BJ (cell line): ENCODE data around the gene HIF1AN. TPM values are rescaled to one million over a fixed set of nuclear protein-coding genes. Genes with fewer than 3 reads are reported as not detected.
A peak's percentile ranks its signal among the peaks of the same experiment; 100 is the strongest.

Experiments used
- CTCF ChIA-PET: fragments of 350-600 bp; formaldehyde crosslinking; extraction: SDS; loops from one replicate; lab custom pipeline; 2021; ENCODE audit warnings: antibody characterized with exemption, inconsistent platforms; lab: Yijun Ruan, JAX
- POLR2A ChIA-PET: fragments of 300-600 bp; sonication (Branson Sonifier 250); formaldehyde crosslinking; extraction: SDS; loops from one replicate; lab custom pipeline; 2021; ENCODE audit warnings: antibody characterized with exemption; lab: Charles Lee
- DNase-seq: peaks from one replicate; pipeline ENCODE4 v3.0.0-alpha.2; 2011; ENCODE audit warnings: low read depth
- H3K27me3 ChIP-seq: 2 replicates; pipeline ENCODE4 v1.6.0; 2011; ENCODE audit warnings: low read length; ENCODE audit not compliant: control insufficient read depth, insufficient read depth
- H3K36me3 ChIP-seq: 2 replicates; pipeline ENCODE4 v1.5.1; 2011; ENCODE audit warnings: low read length; ENCODE audit not compliant: control insufficient read depth, insufficient read depth
- H3K4me3 ChIP-seq: 2 replicates; pipeline ENCODE4 v1.5.1; 2011; ENCODE audit warnings: low read depth, mild to moderate bottlenecking, control low read depth, low read length
- CTCF ChIP-seq: IDR thresholded peaks from 2 replicates; pipeline ENCODE4 v1.5.1; 2011; ENCODE audit warnings: low read depth, mild to moderate bottlenecking, control low read depth, inconsistent platforms, low read length, moderate library complexity; ENCODE audit not compliant: insufficient read depth
- polyA plus RNA-seq: library from polyadenylated mRNA; depleted of rRNA; stranded (reverse); fragments of >200 nt; gene quantifications from 2 replicates; pipeline ENCODE4 v1.2.3, GENCODE V29; 2011

Gene HIF1AN
- polyA plus RNA-seq, 1 experiment: 7.4 TPM

GRCh38 chr10:100506596-100507356 lies 29.0 kb upstream of the HIF1AN start:
- H3K36me3 ChIP-seq: 0 out of 2 replicates have a peak, but pooled peaks cover 2% of the 10 kb centered on the region
- H3K4me3 ChIP-seq: no peak overlapping the region
- ChIA-PET CTCF (interaction anchor here (1.0 to 30.3 kb wide), 9 partner anchors 10 to 176 kb away, joined by 3 to 386 read pairs (median 10); partner anchors contain the start of genes HIF1AN, PKD2L1, SCD and SEC31B), POLR2A (no interaction called here)
- DNase-seq: no peak
- no peaks in the 10 kb centered on the region for H3K27me3 ChIP-seq
- no peak for TF ChIP-seq CTCF

- H3K27me3 ChIP-seq: no peaks in the 10 kb centered on the region
- no peak overlapping the region for H3K4me3 ChIP-seq
- ChIA-PET POLR2A (no interaction called here), CTCF (interaction anchor here (0.9 to 30.3 kb wide), 13 partner anchors 7 to 177 kb away, joined by 3 to 386 read pairs (median 7); partner anchors contain the start of genes HIF1AN, PKD2L1, SCD and SEC31B)
- TF ChIP-seq CTCF: no peak
- DNase-seq: no peak
- 0 out of 2 replicates have a peak, but pooled peaks cover 2% of the 10 kb centered on the region for H3K36me3 ChIP-seq
Measured at GRCh38 chr10:100507357-100507732, 28.4 kb upstream of the HIF1AN start.

- no peak for DNase-seq
- ChIA-PET CTCF (interaction anchor here (0.7 to 30.3 kb wide), 25 partner anchors 8 to 373 kb away, joined by 3 to 386 read pairs (median 6); partner anchors contain the start of genes HIF1AN, PKD2L1, SCD and SEC31B), POLR2A (no interaction called here)
- H3K4me3 ChIP-seq: no peak overlapping the region
- H3K27me3 ChIP-seq: no peaks in the 10 kb centered on the region
- TF ChIP-seq CTCF: no peak
- 0 out of 2 replicates have a peak, but pooled peaks cover 2% of the 10 kb centered on the region for H3K36me3 ChIP-seq
Measured at GRCh38 chr10:100508266-100508665, 27.5 kb upstream of the HIF1AN start.

- H3K36me3 ChIP-seq: 0 out of 2 replicates have a peak, but pooled peaks cover 2% of the 10 kb centered on the region
- CTCF ChIA-PET: interaction anchor here (0.7 to 30.3 kb wide), 25 partner anchors 8 to 373 kb away, joined by 3 to 386 read pairs (median 5); partner anchors contain the start of genes HIF1AN, PKD2L1, SCD and SEC31B
- peak; percentile 73 for TF ChIP-seq CTCF
- H3K27me3 ChIP-seq: no peaks in the 10 kb centered on the region
- no peak for DNase-seq
- POLR2A ChIA-PET: no interaction called here
- H3K4me3 ChIP-seq: no peak overlapping the region
Measured at GRCh38 chr10:100508691-100509150, 27.0 kb upstream of the HIF1AN start.

GRCh38 chr10:100509241-100509840 lies 26.4 kb upstream of the HIF1AN start:
- Histone ChIP-seq H3K27me3 (no peaks in the 10 kb centered on the region), H3K36me3 (0 out of 2 replicates have a peak, but pooled peaks cover 2% of the 10 kb centered on the region), H3K4me3 (no peak overlapping the region)
- POLR2A ChIA-PET: no interaction called here
- TF ChIP-seq CTCF: no peak
- DNase-seq: no peak
- CTCF ChIA-PET: interaction anchor here (0.7 to 30.3 kb wide), 22 partner anchors 9 to 372 kb away, joined by 3 to 386 read pairs (median 6); partner anchors contain the start of genes HIF1AN, PKD2L1, SCD and SEC31B
